GM12864 (cell line): ENCODE results near the gene SOX21.

Experiments used
- DNase-seq: peaks from one replicate; pipeline ENCODE4 v3.0.0-alpha.2; 2011; ENCODE audit warnings: low read depth
- H3K4me3 ChIP-seq: 2 replicates; pipeline ENCODE4 v1.5.1; 2011; ENCODE audit warnings: mild to moderate bottlenecking, low read depth, low read length, control low read depth
- TF ChIP-seq, protein P1 (sequence below): IDR thresholded peaks from 2 replicates; pipeline ENCODE4 v1.5.1; 2011; ENCODE audit warnings: low read depth, mild to moderate bottlenecking, moderate library complexity, low read length, control low read depth, inconsistent platforms; ENCODE audit errors: missing control alignments

SOX21 gene

DNA sequence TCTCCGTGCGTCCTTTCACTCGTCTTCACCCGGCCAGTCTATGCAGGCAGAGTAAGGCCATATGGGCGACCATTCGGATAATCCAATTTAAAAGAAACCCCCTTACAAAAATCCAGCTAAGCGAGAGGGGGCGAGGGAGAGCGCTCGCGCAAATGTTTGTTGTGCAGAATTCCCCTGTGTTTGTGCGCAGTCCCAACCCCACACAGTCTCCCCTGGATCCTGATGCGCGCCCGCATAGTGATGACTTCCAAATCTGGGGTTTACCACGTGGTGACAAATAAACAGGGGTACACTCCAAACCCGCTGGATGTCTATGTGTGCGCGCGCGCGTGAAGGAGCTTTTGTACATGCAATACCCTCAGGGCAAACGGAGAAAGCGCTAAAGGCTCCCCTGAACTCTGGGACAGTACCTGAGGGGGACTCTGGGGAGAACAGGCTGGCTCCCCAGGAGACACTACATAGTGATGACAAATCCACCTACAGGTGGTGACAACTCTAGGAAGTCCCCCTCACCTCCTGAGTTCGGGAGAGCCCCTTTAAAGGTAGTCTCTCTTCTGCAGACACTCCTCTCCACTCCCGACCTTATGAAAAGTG lies 8.5 kb downstream of the SOX21 start:
- TF ChIP-seq, protein P1, sequence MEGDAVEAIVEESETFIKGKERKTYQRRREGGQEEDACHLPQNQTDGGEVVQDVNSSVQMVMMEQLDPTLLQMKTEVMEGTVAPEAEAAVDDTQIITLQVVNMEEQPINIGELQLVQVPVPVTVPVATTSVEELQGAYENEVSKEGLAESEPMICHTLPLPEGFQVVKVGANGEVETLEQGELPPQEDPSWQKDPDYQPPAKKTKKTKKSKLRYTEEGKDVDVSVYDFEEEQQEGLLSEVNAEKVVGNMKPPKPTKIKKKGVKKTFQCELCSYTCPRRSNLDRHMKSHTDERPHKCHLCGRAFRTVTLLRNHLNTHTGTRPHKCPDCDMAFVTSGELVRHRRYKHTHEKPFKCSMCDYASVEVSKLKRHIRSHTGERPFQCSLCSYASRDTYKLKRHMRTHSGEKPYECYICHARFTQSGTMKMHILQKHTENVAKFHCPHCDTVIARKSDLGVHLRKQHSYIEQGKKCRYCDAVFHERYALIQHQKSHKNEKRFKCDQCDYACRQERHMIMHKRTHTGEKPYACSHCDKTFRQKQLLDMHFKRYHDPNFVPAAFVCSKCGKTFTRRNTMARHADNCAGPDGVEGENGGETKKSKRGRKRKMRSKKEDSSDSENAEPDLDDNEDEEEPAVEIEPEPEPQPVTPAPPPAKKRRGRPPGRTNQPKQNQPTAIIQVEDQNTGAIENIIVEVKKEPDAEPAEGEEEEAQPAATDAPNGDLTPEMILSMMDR = no peak
- H3K4me3 ChIP-seq = no peak overlapping the region
- no peak for DNase-seq

DNA sequence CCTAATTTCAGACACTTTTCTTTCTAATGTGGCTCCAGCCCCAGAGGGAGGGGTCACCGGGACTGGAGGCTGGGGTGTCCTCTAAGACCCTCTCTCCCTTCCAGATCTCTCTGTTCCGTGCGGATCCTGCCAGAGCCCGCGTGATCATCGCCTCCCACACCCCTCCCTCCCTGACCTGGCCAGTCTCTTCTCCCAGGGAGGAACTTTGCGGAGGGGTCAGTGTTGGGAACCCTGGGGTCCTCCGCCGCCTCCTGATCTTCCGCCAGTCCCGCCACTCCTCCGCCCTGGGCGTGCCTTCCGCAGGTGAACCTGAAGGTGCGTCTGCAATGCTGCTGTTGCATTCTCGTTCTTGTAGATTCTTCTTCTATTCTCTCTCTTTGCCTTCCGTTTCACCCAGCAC lies 9.1 kb downstream of the SOX21 start:
- H3K4me3 ChIP-seq = no peak overlapping the region
- TF ChIP-seq, protein P1 = no peak
- no peak for DNase-seq

DNA sequence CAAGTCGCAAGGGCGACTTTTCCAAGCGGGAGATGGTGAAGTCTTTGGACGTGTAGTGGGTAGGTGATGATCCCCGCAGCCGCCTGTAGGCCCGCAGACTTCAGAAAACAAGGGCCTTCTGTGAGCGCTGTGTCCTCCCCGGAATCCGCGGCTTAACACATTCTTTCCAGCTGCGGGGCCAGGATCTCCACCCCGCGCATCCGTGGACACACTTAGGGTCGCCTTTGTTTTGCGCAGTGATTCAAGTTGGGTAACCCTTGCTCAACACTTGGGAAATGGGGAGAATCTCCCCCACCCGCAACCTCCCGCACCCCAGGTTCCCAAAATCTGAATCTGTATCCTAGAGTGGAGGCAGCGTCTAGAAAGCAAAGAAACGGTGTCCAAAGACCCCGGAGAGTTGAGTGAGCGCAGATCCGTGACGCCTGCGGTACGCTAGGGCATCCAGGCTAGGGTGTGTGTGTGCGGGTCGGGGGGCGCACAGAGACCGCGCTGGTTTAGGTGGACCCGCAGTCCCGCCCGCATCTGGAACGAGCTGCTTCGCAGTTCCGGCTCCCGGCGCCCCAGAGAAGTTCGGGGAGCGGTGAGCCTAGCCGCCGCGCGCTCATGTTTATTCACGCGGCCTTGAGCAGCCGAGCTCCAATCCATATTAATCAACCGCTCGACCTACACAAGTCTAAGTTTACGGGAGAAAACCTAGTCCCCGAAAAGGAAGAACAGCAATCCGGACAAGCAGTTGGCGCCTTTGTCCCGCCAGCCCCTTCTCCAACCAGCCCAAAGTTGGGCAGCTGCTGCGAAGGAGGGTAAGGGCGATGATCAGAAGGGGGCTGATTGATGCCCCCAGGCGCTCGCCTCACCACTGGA lies 9.9 kb downstream of the SOX21 start:
- H3K4me3 ChIP-seq = no peak overlapping the region
- no peak for DNase-seq
- TF ChIP-seq, protein P1 = no peak

DNA sequence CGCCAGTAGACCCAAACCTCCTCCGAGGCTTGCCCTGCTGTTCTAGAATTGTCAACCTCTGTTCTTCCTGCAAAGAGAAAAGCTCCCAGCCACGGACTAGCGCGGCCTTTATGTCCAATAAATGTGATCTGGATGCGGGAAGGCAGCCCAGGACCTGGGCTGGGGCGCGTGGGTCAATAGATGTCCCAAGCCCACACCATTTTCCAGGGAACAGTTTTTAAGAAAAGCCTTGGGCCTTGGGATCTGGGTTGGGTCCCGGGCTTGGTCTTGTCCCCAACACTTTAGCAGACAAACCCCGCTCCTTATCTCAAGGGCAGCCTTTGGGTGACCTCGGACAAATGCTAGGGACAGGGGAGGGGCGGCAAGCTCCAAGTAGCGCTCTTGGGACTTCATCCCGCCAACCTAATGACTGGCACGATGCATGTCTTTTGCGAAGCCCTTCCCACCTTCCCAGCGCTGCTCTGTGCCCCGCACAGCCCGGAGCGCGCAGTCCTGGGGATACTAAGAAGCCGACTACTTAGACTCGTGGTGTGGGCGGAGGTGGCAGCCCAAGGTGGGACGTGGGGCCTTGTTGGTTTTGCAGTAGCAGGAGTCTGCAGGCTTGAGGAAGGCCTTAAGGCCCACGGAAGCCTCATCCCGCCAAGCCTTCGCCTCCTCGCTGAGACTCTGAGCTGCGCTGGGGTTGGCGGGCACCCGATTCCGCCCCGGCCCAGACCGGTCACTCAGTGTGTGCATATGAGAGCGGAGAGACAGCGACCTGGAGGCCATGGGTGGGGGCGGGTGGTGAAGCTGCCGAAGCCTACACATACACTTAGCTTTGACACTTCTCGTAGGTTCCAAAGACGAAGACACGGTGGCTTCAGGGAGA lies 10.8 kb downstream of the SOX21 start:
- TF ChIP-seq, protein P1 = no peak
- no peak for DNase-seq
- H3K4me3 ChIP-seq = no peak overlapping the region

DNA sequence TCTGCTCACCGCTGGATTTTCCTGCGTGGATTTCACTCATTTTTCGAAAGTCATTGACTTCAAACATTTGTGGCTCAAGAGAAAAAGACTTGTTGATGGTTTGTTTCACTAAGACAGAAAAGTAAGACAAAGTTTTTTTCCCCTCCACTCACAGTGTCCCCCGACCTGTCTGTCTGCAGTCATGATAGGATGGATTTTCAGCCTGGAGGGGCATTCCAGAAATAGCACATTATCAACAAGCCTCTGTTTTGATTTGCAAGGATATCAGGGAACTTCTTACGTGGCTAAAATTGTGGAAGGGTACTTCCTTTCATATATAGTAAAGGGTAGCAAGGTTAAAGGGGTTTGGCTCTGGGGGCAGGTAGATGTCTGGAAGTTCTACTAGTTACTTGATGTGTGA lies 11.8 kb downstream of the SOX21 start:
- DNase-seq = no peak
- no peak overlapping the region for H3K4me3 ChIP-seq
- TF ChIP-seq, protein P1 = no peak

DNA sequence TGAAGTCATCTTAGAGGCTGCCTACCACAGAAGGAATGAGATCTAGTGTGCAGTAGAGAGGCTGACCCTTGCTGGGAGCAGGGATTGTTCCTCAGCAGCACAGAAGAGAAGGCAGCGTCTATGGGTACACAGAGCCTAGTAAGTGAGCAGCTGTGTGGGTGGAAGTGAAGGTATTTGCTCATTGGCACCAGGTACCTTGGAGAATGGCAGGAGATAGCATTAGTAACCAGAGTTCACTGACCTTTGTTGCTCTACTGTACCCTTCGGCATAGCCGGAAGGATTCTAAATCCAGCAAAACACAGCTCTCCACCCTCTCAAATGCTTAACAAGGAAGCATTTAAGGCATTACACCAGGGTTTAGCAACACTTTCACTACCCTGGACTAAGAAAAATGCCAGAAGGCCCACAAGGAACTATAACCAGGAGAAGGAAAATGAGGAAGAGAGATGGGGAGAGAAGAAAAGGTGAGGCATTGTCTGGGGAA lies 12.3 kb downstream of the SOX21 start:
- TF ChIP-seq, protein P1 = no peak
- no peak for DNase-seq
- H3K4me3 ChIP-seq = no peak overlapping the region
